Dedifferentiated amniotic fluid mesenchymal stem cell (primary cell): ENCODE measurements around the gene ETS1.

ENCODE experiments used
- DNase-seq: peaks from one replicate; pipeline ENCODE4 v3.0.0-alpha.2; 2016; ENCODE audit errors: extremely low spot score

ETS1 gene

GRCh38 chr11:128482512-128483191 lies 104.7 kb downstream of the ETS1 start:
- no peak for DNase-seq

GRCh38 chr11:128482092-128482491 lies 105.3 kb downstream of the ETS1 start:
- no peak for DNase-seq

DNA sequence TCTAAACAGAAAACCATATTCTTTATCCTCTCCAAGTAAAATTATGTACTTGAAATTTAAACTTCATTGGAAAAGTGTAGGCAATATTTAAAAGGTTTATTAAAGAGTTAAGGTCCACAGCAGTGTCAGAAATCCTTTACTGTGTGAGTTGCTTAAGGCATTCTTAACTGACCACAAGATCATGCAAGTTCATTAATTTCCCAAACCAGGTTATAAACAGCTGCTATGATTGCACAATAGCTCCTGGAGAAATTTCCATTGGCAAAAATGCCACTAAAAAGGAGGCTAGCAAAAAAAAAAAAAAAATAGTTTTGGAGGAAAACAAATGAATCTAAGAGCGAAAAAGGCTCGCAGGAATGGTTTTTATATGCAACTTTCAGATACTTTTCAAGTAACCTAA lies 106.2 kb downstream of the ETS1 start:
- DNase-seq: peak; percentile 85

DNA sequence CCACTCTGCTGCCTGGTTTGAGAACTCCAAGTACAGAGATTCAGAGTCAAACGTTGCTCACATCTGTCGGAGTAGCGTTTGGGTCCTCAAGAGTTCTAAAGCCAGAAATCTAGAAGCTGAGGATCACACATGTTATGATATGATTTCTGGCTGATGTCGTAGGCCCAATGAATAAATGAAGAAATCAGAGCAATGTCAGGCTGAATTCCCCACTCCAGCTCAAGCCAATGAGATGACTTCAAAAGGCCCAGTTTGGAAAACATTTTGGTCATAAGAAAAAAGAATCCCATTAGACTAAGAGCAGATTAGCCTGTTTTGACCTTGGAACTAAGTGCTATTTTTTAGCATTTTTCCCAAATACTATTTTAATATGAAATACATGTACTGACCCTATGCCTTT lies 106.7 kb downstream of the ETS1 start:
- DNase-seq: no peak

DNA sequence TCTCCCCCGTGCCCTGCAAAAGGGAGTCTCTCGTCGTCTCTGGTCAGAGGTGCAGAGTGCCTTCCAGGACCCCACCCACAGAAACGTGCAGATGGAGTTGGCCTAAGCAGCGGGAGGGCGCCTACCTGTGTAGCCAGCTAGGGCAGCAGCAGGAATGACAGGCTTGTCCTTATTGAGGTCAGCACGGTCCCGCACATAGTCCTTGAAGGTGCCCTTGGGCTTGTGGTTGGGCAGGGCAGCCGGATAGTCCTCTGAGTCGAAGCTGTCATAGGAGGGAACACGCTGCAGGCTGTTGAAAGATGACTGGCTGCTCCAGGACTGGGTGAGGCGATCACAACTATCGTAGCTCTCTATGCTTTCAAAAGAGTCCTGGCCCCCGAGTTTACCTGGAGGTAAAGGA lies 107.3 kb downstream of the ETS1 start:
- DNase-seq: no peak

DNA sequence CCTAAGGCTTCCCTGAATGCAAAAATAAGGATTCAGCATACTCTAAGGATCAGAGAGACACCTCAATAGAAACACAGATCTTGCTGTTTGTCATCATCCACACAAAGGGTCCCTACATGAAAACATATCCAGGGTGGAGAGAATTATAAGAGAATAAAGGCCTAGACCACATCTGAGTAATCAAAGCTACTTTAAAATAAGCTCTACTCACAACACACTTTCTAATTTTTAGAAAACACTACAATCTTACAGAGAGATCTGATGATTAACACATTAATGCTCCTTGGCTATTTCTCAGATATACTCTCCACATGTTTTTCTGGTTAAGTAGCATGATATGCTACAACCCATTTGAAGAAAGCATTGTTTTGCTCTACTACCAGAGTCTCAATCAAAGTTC lies 108.2 kb downstream of the ETS1 start:
- DNase-seq: no peak

- DNase-seq: no peak
Measured at GRCh38 chr11:128478305-128478704, 109.1 kb downstream of the ETS1 start.

GRCh38 chr11:128477811-128478210 lies 109.5 kb downstream of the ETS1 start:
- no peak for DNase-seq

GRCh38 chr11:128477278-128477677 lies 110.1 kb downstream of the ETS1 start:
- DNase-seq: no peak

GRCh38 chr11:128476729-128477128 lies 110.6 kb downstream of the ETS1 start:
- DNase-seq: no peak

- DNase-seq: no peak
Measured at GRCh38 chr11:128476049-128476448, 111.3 kb downstream of the ETS1 start.

GRCh38 chr11:128474036-128474874 lies 113.1 kb downstream of the ETS1 start:
- DNase-seq: no peak

DNA sequence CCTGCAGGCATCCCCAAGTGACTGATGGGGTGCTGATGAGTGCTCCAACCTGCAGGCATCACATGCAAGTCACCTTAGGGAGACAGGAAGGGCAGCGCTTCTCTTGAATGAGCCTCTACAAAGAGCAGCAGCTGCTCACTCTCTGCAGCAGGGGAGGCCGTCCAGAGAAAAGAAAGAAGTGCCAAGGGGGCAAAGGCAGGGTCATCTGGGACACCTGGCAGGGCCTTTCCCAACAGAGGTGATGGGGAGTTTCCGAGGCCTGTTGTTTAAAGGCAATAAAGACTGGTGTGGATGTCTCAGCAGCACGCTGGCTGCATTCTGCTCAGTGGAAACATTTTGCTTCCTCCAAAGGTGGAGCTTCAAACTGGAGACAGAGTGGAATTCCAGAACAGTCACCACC lies 113.7 kb downstream of the ETS1 start:
- no peak for DNase-seq

- DNase-seq: no peak
Measured at GRCh38 chr11:128472128-128473089, 114.9 kb downstream of the ETS1 start.

DNA sequence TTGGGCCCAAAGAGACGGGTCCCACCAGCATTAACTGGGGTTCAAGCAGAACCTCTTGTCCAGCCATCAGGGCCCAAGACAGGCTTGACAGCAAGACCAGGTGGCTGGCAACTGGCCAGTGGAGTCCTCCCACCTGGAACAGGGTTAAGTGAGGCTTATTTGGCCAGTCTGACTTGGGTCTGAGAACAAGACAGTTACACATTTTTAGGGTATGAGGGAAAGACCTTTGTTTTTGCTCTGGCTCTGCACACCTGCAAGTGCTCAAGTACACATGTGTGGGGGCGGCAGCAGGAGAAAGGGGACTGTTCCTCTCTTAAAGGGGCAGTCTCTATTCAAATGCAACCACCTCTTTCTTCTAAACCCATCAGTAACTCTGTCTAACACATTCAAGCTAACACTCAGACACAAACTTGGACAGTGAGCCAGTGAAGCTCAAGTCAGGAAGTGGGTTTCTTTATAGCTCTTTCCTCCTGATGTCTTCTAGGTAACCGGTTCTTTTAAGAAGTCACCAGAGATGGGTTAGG lies 116.2 kb downstream of the ETS1 start:
- DNase-seq: no peak

DNA sequence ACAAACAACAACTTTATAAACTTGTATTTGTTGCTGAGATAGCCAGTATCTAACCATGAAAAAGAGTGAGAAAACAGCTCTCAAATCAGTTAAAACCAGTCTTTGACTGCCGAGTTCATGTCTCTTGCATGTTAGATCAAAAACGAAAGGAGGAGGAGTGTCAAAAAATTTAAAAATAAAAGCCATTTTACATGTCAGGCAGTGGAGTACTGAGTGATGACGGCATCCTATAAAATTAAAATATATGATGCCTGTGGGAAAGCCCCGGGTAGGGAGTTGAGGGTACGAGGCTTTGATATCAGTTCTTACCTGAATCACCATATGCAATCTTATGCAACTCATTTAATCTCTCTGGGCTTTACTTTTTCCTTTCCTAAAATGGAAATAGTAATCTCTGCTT lies 117.3 kb downstream of the ETS1 start:
- DNase-seq: no peak

DNA sequence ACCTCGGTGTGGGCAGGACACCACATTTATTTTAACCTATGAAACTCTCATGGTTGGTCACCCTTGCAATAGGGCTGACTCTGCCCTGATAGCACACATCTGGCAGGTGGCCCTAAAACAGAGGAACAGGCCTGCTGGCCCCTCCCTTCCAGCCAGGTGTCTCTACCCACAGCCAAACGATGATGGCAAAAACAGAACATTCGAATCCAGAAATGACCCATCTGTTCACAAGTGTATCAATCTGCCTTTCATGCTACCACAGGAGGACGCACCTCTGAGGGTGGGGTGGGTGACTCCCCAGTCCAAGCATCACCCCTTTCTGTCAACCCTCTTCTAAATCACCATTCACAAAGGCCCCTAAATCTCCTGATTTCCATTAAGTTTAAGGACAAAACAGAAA lies 118.1 kb downstream of the ETS1 start:
- DNase-seq: no peak

DNA sequence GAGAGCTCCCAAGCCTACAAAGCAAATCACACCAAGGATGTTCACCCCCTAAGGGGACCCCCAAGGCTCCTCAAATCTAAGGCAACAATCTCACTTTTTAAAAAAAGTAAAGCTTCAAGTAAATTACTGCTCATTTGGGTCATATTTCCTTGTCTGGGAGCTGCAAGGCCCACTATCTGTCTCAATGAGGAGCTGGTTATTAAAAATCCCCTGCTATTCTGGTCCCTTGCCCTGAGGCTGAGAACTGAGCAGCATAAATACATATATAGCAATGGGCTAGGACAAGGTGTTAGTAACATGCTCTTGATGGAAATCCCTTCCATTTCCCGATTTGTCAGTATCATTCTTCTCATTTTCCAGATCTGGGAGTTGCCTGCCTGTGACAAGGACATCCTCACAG lies 119.2 kb downstream of the ETS1 start:
- no peak for DNase-seq

GRCh38 chr11:128467610-128468041 lies 119.7 kb downstream of the ETS1 start:
- peak; percentile 86 for DNase-seq

DNA sequence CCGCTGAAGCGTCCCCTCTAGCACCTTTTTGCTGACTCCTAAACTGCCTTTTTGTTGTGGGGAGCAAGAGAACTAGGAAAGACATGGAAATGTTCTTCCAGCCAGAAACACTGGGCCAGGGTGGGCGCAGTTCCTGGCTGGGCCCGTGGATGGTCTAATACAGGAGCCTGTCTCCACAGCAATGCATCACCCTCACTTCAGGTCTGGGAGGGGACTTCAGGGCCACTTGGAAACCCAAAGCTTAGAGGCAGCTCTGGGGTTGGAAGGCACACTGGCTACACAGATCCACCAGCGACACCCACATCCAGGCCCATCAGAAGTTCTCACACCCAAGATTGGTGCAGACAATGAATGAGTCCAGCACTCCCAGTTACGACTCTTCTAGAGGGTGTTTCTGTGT lies 120.3 kb downstream of the ETS1 start:
- no peak for DNase-seq

GRCh38 chr11:128465946-128466705 lies 121.2 kb downstream of the ETS1 start:
- DNase-seq: no peak
